ENCODE results near the gene MITF. TPM values are rescaled to one million over a fixed set of nuclear protein-coding genes. Genes with fewer than 3 reads are reported as not detected.
"Not testable (repeated sequence)": the region's sequence is repeated elsewhere in the genome, so short reads cannot be mapped to it uniquely, and the experiment has no call there.

Gene MITF
- total RNA-seq, 1 donor = 2.1 TPM

GRCh38 chr3:69781593-69781992 is 42.3 kb downstream of the MITF start:
- no peaks in the 10 kb centered on the region for H3K27me3 ChIP-seq (ENCODE audit: insufficient read depth, low read length)
- H3K4me3 ChIP-seq (ENCODE audit: low read length) = no peak overlapping the region
- H3K4me1 ChIP-seq (ENCODE audit: insufficient read depth, low read length) = peaks cover 8% of the 10 kb centered on the region
- H3K9me3 ChIP-seq (ENCODE audit: low read depth, low read length) = no peaks in the 10 kb centered on the region

GRCh38 chr3:69784954-69785514 is 45.8 kb downstream of the MITF start:
- no peaks in the 10 kb centered on the region for H3K9me3 ChIP-seq (ENCODE audit: low read depth, low read length)
- H3K4me1 ChIP-seq (ENCODE audit: insufficient read depth, low read length) = no peaks in the 10 kb centered on the region
- no peaks in the 10 kb centered on the region for H3K27me3 ChIP-seq (ENCODE audit: insufficient read depth, low read length)
- no peak overlapping the region for H3K4me3 ChIP-seq (ENCODE audit: low read length)

GRCh38 chr3:69785769-69786320 is 46.6 kb downstream of the MITF start:
- H3K4me3 ChIP-seq (ENCODE audit: low read length) = no peak overlapping the region
- no peaks in the 10 kb centered on the region for H3K9me3 ChIP-seq (ENCODE audit: low read depth, low read length)

DNA sequence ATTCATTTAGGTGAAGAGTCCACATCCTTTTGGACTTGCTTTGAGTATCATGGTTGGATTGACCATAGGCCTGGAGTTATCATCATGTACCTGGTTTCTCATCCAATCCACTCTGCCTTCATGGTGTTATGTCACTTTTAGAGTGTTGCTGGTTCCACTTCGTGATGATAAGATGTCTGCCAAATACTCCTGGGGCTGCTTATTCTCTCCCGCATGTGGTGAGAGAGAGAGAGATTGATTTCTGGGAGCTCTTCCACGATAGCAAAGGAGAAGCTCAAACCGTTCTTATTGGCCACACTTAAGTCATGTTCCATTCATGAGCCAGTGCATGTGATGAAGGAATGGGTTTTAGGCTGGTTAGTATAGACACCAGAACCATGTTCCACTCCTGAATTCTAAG is 47.6 kb downstream of the MITF start:
- peaks cover 15% of the 10 kb centered on the region for H3K4me1 ChIP-seq (ENCODE audit: insufficient read depth, low read length)
- no peak overlapping the region for H3K4me3 ChIP-seq (ENCODE audit: low read length)
- no peaks in the 10 kb centered on the region for H3K9me3 ChIP-seq (ENCODE audit: low read depth, low read length)
- no peaks in the 10 kb centered on the region for H3K27me3 ChIP-seq (ENCODE audit: insufficient read depth, low read length)

More at GRCh38 chr3:69785769-69786320, 46.6 kb downstream of the MITF start:
- Histone ChIP-seq H3K27me3 (ENCODE audit: insufficient read depth, low read length) (no peaks in the 10 kb centered on the region), H3K4me1 (ENCODE audit: insufficient read depth, low read length) (peaks cover 5% of the 10 kb centered on the region)

- H3K4me1 ChIP-seq (ENCODE audit: insufficient read depth, low read length) = peaks cover 18% of the 10 kb centered on the region
- H3K4me3 ChIP-seq (ENCODE audit: low read length) = no peak overlapping the region
- no peaks in the 10 kb centered on the region for H3K9me3 ChIP-seq (ENCODE audit: low read depth, low read length)
- H3K27me3 ChIP-seq (ENCODE audit: insufficient read depth, low read length) = no peaks in the 10 kb centered on the region
Observed at GRCh38 chr3:69787436-69788168, 48.3 kb downstream of the MITF start.

GRCh38 chr3:69791106-69791505 is 51.8 kb downstream of the MITF start:
- Histone ChIP-seq H3K9me3 (ENCODE audit: low read depth, low read length) (no peaks in the 10 kb centered on the region), H3K4me3 (ENCODE audit: low read length) (no peak overlapping the region), H3K4me1 (ENCODE audit: insufficient read depth, low read length) (peaks cover 18% of the 10 kb centered on the region), H3K27me3 (ENCODE audit: insufficient read depth, low read length) (no peaks in the 10 kb centered on the region)

DNA sequence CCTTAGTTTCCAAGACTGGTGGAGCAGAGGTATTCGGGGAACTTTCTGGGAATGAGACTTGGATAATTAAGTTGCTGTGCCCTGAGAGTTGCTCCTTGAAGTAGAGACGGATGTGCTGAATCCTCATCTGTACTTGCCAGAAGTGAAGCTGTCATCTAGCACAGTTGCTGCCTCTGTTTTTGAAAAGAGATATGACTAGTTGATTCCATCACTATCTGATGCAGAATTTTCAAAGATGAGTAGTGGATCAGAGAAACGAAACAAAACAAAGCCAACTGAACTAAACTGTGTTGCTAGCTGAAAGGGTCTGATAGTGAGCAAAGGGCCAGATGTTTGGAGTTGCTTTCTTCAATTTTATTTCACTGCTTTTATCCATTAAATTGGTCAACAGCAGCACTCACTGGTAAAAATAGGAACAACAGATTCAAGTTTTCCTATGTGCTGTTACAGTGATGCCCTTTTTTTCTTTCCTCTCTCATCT is 52.7 kb downstream of the MITF start:
- no peak overlapping the region for H3K4me3 ChIP-seq (ENCODE audit: low read length)
- H3K27me3 ChIP-seq (ENCODE audit: insufficient read depth, low read length) = no peaks in the 10 kb centered on the region
- H3K4me1 ChIP-seq (ENCODE audit: insufficient read depth, low read length) = peaks cover 18% of the 10 kb centered on the region
- H3K9me3 ChIP-seq (ENCODE audit: low read depth, low read length) = no peaks in the 10 kb centered on the region

GRCh38 chr3:69796126-69796525 is 56.9 kb downstream of the MITF start:
- H3K4me1 ChIP-seq (ENCODE audit: insufficient read depth, low read length) = peaks cover 10% of the 10 kb centered on the region
- H3K9me3 ChIP-seq (ENCODE audit: low read depth, low read length); H3K27me3 ChIP-seq (ENCODE audit: insufficient read depth, low read length); H3K4me3 ChIP-seq (ENCODE audit: low read length): not testable (repeated sequence)

DNA sequence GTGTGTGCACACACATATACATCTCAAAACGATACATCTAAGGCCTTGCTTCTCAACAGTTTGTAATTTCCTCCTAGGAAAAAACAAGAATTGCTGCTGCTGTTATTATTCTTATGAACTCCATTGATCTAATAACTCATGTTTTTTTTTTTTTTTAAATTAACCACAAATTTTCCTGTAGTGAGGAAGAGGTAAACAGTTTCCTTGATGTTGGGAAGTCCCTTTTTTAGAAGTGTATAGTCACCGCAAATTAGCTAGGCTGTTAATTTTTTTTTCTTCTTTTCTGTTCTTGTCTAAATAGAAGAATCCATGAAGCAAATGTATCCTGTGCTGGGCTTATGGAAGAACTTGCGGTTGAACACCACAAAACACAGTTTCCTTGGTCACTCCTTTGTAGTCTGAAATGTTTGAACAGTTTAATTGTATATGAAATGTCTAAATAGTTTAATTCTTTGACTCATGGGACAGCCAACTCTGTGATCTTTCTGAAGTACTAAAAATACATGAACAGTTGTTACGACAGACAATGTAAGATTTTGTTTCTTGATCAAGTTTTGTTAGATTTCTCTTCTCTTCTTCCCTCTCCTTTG is 64.5 kb downstream of the MITF start:
- Histone ChIP-seq H3K4me1 (ENCODE audit: insufficient read depth, low read length) (no peaks in the 10 kb centered on the region), H3K4me3 (ENCODE audit: low read length) (no peak overlapping the region), H3K27me3 (ENCODE audit: insufficient read depth, low read length) (no peaks in the 10 kb centered on the region), H3K9me3 (ENCODE audit: low read depth, low read length) (no peaks in the 10 kb centered on the region)

DNA sequence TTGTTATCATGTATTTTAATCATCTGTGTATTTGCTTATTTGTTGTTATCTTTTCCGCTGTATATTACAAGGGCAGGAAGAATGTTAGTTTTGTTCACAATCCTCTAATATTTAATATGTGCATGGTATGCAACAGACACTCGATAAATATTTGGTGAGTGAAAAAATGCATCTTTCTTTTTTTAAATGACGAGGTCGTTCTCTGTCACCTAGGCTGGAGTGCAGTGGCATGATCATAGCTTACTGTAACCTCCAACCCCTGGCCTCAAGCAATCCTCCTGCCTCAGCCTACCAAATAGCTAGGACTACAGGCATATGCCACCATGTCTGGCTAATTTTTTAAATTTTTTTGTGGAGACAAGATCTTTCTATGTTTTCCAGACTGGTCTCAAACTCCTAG is 66.2 kb downstream of the MITF start:
- H3K4me3 ChIP-seq (ENCODE audit: low read length) = no peak overlapping the region
- H3K9me3 ChIP-seq (ENCODE audit: low read depth, low read length) = no peaks in the 10 kb centered on the region
- no peaks in the 10 kb centered on the region for H3K4me1 ChIP-seq (ENCODE audit: insufficient read depth, low read length)
- no peaks in the 10 kb centered on the region for H3K27me3 ChIP-seq (ENCODE audit: insufficient read depth, low read length)

GRCh38 chr3:69806735-69807438 is 67.6 kb downstream of the MITF start:
- no peaks in the 10 kb centered on the region for H3K9me3 ChIP-seq (ENCODE audit: low read depth, low read length)
- H3K4me1 ChIP-seq (ENCODE audit: insufficient read depth, low read length) = no peaks in the 10 kb centered on the region
- no peaks in the 10 kb centered on the region for H3K27me3 ChIP-seq (ENCODE audit: insufficient read depth, low read length)
- no peak overlapping the region for H3K4me3 ChIP-seq (ENCODE audit: low read length)

DNA sequence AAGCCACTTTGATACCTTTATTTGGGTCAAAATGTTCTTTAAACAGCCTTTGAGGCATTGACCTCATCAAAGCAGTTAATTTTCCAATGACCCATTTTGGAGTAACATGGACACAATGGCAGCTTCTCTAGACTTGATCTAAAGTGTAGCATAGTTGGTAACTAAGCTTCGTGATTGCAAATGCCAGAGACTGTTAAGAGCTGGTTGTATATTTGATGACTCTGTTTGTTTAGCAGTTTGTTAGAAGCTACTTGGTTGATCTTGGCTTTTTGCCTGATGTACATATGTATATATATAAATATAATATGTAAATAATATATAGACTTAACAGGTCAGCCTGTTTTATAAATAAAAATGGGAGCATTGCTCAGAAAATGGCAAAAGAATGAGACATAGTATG is 68.4 kb downstream of the MITF start:
- Histone ChIP-seq H3K4me3 (ENCODE audit: low read length) (no peak overlapping the region), H3K27me3 (ENCODE audit: insufficient read depth, low read length) (no peaks in the 10 kb centered on the region), H3K4me1 (ENCODE audit: insufficient read depth, low read length) (no peaks in the 10 kb centered on the region), H3K9me3 (ENCODE audit: low read depth, low read length) (no peaks in the 10 kb centered on the region)

DNA sequence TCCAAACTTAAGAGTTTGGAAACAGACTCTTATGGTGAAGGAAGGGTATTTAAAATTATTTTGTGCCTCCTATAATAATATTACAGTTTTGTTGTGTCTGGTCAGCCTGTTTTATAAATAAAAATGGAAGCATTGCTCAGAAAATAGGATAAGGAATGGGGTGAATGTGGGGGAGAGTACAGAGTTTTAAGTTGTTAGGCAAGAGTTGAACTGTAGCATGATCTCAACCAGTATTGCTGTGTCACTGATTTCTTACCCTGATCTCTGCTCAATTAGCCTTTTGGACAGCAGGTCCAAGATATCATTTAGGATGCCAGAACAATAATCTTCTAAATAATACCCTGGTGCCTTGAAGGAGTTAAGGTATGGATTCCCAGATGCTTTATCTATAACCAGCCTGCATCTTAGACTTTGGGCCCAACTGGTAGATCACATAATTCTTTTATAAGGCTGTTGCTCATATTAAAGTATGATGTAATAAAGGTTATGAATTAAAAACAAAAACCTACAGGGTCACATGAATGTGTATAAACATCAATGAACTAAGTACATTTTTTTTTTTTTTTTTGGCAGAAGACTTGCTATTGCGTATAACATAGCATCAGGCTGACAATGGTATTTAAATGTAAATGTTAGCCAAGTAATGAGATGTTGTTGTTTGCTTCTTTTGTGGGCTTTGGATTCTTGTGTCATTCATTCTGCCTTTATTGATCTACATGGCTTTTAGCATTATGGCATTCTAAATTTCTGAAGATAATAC is 70.0 kb downstream of the MITF start:
- Histone ChIP-seq H3K27me3 (ENCODE audit: insufficient read depth, low read length) (no peaks in the 10 kb centered on the region), H3K4me1 (ENCODE audit: insufficient read depth, low read length) (no peaks in the 10 kb centered on the region), H3K4me3 (ENCODE audit: low read length) (no peak overlapping the region), H3K9me3 (ENCODE audit: low read depth, low read length) (no peaks in the 10 kb centered on the region)
